GF-D8 (cell line): ENCODE measurements around the gene A1CF.
"Not testable (repeated sequence)": the region's sequence is repeated elsewhere in the genome, so short reads cannot be mapped to it uniquely, and the experiment has no call there.

ENCODE experiments used
- DNase-seq: peaks from one replicate; lab custom pipeline; 2025; lab: John Stamatoyannopoulos, UW

A1CF gene, protein sequence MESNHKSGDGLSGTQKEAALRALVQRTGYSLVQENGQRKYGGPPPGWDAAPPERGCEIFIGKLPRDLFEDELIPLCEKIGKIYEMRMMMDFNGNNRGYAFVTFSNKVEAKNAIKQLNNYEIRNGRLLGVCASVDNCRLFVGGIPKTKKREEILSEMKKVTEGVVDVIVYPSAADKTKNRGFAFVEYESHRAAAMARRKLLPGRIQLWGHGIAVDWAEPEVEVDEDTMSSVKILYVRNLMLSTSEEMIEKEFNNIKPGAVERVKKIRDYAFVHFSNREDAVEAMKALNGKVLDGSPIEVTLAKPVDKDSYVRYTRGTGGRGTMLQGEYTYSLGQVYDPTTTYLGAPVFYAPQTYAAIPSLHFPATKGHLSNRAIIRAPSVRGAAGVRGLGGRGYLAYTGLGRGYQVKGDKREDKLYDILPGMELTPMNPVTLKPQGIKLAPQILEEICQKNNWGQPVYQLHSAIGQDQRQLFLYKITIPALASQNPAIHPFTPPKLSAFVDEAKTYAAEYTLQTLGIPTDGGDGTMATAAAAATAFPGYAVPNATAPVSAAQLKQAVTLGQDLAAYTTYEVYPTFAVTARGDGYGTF

DNA sequence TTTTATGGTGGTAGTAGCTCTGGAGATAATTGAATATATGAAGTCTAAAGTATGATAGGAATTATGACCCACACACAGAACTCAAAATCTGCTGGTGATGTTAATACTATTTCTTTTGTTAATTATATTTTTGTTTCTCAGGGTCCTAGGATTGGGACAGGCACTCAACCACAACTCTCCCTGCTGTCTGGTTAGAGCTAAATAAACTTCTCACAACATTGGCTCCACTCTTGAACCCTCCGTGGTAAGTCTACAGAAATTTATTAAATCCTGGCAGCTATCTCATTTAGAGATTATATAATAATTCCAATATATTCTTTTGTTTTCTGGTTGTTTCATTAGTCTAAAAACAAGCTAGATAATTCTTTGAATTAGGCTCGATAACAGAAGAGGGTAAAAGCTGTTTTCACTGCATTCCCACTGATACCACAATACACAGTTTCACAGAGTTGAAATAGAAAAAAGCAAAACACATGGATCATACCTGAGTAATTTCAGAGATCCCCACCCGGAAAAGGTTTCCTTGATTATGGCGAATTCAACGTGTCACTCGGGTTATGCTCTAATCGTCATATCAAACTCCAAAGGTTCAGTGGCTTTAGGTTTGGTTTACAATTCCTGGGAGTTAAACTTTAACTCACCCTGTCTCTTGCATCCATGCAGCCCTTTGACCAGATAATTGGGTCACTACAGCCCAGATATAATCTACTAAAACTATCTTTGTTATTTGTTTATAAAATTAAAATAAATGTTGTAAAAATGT, at the start of gene A1CF:
TSS of gene A1CF (minus strand) at position 531 of the 763 bp plus-strand sequence. CDS start 25,687 bp downstream, outside the sequence.
- DNase-seq, result no peak

DNA sequence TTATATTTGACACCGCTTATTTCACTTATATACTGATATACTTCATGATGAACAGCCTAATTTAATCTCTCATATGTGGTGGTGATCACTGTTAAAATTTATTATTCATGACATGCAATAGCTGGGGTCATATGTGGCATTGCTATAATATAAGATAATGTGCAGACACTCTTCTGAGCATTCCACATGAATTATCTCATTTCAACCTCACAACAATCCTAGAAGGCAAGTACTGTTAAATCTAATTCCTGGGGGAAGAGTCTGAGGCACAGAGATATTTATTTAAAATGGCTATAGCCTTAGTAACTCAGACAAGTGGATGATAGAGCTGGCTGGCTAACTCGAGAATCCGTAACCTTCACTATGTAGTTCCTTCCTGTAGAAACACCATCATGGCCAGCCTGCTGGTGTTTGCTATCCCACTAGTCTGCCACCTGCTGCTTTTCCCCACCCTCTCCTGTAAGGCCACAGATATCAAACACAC, 46.6 kb upstream of the A1CF start:
- no peak for DNase-seq

DNA sequence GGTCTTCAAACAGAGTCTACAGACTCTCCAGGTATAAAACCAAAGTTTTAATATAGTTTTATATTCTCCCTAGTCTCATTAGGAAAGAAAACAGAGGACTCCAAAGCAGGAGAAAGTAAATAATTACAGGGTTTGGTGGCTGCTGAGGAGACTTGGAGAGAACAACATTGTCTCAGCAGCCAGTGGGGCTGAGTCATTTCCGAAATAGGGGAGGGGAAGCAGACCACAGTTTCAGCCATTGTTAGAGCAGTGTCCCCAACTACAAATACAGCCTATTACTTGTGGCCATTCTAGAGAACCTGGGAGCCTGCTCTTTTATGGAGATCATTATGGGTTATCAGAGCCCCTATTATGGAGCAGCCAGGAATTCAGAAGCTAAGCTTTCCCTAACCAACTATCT, 44.2 kb upstream of the A1CF start:
- DNase-seq, result no peak

DNA sequence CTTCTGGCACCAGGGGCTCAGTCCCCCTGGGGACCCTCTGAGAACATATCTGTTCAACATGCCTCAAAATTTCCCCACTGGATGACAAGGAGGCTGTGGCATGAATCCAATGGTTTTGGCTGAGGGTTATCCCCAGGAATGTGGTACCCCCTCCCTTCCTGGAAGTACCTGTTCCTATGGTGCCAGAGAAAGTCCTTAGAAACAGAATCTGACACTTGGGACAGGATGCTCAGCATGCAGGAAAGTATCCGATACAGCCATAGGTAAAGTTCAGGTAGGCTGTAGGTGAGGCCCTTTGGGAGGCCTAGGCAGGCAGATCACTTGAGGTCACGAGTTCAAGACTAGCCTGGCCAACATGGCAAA, 42.7 kb upstream of the A1CF start:
- no peak for DNase-seq

DNA sequence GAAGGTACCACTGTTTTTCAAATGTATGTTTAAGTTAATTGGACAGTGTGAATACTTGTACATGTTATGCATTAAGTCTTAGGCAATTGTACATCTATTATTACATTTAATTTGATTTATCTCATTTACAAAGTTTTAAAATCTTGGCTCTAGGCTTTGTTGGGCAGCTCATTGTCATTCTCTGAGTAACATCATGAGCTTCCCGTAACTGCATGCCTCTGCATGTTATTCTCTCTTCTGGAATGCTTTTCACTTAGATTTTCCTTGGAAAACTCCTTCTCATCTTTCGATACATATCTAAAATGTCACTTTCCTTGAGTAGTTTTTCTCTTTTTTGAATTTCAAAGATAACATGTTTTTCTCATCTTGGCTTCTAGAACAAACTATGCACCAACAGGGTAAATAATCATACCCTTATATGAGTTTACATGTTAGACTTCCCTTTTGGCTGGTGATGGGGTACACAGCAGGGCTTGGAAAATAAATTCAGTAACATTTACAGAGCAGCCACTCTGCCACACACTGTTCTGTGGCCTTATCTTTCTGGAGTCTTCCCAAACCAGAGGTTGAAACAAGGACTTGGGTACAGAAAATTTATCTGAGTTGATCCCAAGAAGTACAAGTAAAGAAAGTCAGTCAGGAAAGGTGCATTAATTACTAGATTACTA, 42.2 kb upstream of the A1CF start:
- no peak for DNase-seq

DNA sequence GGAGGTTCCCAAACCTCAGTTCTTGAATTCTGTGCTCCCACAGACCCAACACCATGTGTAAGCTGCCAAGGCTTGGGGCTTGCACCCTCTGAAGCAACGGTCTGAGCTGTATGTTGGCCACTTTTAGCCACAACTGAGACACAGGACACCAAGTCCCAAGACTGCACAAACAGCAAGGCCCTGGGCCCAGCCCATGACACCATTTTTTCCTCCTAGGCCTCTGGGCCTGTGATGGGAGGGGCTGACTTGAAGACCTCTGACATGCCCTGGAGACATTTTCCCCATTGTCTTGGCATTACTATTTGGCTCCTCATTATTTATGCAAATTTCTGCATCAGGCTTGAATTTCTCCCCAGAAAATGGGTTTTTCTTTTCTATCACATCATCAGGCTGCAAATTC, 38.0 kb upstream of the A1CF start:
- DNase-seq, result not testable (repeated sequence)

DNA sequence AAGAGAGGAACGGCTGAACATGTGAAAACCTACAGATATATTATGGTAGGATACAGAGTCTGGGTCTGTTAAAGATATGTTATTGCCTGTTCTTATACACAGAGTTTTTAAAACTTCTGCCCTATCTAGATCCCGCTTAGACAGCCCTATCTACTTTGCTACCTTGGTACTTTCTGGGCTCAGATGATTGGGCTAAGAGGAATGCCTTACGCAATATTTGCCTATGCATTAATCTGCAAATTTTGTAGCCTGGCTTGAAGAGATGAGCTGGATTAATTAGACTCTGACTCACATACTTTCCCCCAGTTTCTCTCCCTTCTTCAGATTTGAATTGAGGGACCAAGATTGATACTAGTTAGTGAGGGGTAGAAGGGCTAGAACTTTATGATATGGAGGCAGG, 33.6 kb upstream of the A1CF start:
- no peak for DNase-seq

DNA sequence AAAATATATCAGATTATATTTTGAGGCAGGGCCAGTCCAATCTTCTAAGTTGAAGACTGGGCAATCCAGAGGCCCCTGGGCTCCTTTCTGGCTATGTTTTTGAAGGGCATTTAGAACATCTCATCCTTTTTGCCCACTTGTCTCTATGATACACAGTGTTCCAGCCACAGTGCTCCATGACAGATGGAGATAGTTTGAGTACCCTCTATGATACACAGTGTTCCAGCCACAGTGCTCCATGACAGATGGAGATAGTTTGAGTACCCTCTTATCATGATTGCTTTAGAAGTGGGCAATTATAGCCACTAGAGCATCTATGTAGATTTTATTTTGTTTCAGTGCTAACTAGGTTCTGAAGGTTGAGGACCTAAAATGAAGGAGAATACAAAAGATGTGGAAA, 33.1 kb upstream of the A1CF start:
- no peak for DNase-seq

DNA sequence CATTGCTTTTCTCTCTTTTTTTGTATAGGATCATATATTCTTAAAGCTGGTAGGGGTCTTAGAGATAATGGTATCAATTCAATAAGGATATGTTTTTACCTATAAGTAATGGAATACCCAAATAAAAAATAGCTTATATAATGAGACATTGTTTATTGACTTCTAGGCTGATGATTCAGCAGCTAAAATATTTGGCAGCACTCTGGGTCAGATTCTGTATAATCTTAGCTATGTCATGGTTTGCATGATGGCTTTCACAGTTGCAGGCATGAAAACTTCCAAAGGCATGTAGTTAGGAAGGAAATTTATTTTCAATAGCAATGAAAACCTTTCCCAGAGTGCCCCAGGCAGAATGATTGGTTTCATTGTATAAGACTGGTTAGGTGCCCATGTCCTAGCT, 32.1 kb upstream of the A1CF start:
- no peak for DNase-seq

DNA sequence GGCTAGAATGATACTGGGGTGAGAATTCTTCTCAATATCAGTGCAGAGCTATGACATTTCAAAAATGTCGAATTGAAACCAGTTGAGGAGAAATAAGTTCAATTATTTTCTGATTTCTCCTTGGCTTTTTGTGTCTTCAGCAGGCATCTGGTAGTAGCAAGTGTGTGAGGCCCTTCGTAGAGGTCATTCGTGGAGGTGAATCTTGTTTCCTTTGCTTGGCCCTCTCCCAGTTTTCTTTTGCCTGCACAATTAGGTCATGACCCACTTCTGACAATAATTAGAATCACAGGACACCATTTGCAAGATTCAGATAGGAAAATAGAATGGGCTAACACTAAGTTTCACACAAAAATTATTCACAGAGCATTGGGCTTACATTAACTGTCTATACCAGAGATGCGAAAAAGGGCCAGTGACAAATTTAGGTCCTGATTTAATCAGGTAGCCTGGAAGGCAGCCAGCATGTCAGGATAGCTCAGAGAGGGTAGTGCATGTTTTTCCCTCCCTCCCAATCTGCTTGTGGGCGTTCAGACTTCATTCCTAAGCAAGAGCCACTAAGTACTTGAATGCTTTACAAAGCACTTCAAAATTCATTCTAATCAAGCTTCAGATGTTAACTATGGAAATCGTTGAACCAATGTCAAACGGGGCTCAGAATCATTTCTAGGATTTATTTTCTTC, 24.0 kb upstream of the A1CF start:
- DNase-seq, result no peak

DNA sequence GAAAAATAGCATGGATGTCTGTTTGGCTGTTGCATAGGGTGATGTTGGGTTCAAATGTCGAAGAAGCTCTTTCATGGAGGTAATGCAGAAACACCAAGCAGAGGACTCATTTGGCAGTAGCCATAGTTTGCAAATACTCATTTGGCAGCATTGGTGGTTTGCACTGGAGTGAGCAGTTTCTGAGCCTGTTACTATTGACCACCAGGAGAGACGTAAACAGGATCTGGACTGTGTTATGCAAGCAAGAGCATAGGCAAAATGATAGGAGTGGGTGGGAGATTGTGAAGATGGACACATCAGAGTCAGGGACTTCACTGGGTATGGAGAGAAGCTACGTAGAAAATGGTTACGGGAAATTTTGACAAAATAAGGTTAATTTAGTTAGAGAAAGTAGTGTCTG, 22.9 kb upstream of the A1CF start:
- DNase-seq, result no peak

DNA sequence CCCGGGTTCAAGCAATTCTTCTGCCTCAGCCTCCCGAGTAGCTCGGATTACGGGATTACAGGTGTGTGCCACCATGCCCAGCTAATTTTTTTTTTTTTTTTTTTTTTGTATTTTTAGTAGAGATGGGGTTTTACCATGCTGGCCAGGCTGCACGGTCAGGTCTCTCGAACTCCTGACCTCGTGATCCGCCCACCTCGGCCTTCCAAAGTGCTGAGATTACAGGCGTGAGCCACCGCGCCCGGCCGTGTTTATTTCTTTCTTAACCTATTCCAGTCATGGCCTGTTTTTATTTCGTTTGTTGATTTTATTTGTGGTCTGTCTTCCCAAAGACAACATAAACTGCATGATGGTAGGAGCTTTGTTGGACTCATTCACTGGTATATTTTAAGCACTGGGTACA, 20.4 kb upstream of the A1CF start:
- not testable (repeated sequence) for DNase-seq

DNA sequence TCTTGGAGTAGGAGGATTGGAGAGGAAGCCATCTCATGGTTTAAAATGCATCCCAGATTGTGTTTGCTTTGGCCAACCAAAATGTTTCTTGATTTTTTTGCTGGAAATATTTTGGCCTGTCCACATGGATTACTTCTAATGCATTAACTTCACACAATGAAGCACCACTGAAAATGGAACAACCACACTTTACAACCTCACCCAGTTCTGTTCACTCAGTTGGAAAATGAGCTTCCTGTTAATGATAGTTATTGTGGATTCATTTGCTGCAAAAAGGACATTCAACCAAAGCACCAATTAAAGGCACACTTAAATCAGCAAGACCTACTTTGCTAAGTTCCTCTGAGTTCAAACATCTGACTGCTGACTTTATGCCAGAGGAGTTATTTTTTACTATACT, 11.3 kb upstream of the A1CF start:
- DNase-seq, result no peak

DNA sequence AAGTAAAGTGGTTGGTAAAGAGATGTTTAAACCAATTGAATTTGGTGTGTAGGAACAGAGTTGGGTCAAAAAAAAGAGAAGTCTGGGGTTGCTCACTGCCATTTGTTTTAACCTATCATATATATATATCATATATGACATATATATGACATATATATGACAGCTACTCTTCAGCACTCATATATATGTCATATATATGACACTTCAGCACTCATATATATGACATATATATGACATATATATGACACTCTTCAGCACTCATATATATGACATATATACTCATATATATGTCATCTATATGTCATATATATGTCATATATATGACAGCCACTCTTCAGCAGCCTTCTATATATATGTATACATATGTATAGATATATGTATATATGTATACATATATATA, 8.9 kb upstream of the A1CF start:
- DNase-seq, result no peak

DNA sequence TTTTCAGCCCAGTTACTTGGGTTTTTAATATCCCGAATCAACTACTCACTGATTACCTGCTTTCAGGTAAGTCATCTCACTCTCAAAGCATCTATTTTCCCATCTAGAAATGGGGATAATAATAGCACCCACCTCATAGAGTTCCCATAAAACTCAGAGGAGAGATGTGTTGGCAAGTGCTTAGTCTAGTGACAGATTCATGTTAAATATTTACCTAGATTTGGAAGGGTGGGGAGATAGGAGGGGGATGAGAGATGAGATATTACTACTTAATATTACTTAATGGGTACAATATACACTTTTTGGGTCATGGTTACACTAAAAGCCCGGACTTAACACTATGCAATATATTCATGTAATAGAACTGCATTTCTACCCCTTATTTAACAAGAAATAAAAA, 7.0 kb upstream of the A1CF start:
- DNase-seq, result no peak

DNA sequence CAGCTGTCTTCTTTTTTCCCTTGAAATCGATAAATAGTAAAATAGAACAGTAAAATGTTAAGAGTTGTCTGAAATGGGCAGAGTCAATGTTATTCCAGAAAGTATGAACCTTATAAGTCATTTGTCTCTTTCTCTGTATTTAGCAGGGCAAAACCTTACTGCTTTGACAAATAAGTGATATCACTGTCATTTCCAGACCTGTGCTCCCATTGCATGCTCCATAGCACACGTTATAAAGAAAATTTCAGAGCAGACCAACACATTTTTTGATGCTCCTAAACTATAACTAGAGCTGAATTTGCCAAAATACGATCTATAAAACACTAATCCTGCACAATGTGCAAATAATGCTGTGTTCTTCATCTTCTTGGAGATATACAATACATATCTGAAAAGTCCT, 1.1 kb downstream of the A1CF start:
- no peak for DNase-seq

DNA sequence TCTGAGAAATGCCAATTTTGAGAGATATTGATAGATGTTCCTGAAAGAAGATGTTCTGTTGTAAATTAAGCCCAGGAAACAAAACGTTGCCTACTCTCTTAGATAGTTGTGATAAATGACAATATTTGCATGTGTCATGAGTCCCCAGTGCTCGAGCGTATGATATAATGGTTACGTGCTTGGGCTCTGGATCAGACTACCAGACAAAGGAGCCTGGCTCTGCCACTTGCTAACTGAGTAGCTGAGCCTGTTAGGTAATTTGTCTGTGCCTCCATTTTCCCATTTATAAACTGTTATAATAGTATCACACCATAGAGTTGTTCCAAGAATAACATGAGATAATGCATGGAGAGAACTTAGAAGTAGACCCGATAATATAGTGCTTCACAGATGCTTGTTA, 1.8 kb downstream of the A1CF start:
- no peak for DNase-seq

DNA sequence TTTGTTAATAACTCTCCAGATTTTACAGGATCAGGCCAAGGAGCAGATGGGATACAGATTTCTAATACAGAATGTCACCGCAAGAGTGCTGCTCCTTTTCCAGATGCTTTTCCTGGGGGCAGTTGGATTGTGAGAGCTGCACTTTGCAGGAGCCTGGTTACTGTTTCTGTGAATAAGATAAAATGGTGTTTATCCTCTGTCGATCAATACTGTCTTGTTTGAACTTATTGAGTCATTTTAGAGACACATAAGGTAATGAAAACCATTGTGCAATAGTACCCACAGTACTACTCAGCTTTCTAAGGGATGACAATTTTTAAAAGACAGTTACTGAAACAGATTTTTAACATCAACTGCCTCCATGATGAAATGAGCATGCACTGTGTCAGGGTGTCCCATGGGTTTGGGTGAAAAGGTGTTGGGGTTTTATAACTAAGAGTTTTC, 2.9 kb downstream of the A1CF start:
- DNase-seq, result no peak

DNA sequence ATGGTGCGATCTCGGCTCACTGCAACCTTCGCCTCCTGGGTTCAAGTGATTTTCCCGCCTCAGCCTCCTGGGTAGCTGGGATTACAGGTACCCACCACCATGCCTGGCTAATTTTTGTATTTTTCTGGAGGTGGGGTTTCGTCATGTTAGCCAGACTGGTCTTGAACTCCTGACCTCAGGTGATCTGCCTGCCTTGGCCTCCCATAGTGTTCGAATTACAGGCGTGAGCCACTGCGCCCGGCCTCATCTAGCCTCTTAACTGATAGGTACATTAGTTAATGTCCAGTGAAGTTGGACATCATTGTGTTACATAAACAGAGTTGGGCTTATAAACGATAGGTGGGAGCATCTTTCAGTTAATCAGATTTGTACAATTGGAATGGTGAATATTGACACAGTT, 4.4 kb downstream of the A1CF start:
- DNase-seq, result not testable (repeated sequence)

DNA sequence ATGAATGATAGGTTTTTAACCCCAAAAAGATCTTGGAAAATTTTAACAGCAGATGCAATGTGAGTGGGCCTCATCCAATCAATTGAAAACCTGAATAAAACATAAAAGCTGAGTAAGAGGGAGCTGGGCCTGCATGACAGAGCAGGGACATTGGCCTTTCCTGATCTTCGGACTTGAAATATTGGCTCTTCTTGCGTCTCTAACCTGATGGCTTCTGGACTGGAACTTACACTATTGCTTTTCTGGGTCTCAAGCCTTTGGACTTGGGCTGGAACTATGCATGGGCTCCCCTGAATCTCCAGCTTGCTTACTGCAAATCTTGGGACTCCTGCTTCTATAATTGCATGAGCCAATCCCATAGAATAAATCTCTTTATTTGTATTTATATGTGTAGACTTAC, 9.0 kb downstream of the A1CF start:
- no peak for DNase-seq

DNA sequence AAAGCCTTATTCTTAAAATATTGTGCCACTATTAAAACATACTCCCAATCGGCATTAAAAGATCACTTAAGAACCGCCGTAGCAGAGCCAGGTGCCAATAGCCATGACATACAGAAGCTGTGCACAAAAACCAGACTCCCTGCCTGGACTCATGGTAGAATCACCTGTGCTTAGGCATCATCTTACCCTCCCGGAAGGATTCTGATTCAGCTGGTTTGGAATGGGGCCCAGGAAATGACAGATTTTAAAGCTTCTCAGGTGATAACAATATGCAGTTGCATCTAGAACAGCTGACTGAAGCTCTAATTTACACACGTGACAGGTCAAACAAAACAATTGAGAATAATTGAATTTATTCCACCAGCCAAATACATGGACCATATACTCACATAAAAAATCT, 10.7 kb downstream of the A1CF start:
- DNase-seq, result no peak

DNA sequence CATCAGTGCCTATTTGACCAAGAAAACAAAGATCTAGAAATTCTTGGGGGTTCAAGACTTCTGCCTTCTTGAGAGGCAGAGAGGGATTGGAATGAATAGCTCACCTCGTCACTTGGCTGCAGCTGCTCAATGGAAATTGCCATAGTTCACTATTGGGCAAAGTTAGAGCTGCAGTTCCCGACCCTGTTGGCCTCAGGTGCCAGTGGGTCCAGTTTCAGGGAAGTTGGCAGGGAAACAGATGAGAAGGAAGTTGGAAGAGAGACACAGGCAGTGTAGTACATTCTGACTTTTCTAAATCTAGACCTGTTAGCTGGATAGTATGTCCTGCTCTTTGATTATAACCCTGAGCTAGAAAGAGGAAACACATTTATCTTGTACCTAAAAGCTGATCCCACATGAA, 19.1 kb downstream of the A1CF start:
- DNase-seq, result no peak
